Mucosa of rectum (tissue), 2 donors: ENCODE results near the gene SMC1B.
"Not testable (repeated sequence)": the region's sequence is repeated elsewhere in the genome, so short reads cannot be mapped to it uniquely, and the experiment has no call there.

Experiments
- H3K27ac ChIP-seq, 2 donors: one replicate each; pipeline ENCODE4 v1.7.0; 2013; ENCODE audit warnings: inconsistent platforms in 2 of 2, low read depth in 2 of 2, low read length in 2 of 2
- H3K27me3 ChIP-seq, 2 donors: one replicate each; pipeline ENCODE4 v1.7.0; 2013; ENCODE audit warnings: low read length in 2 of 2; ENCODE audit not compliant: control insufficient read depth in 2 of 2, insufficient read depth in 2 of 2
- H3K36me3 ChIP-seq, 2 donors: one replicate each; pipeline ENCODE4 v1.7.0; 2013; ENCODE audit warnings: low read length in 2 of 2; ENCODE audit not compliant: control insufficient read depth in 2 of 2, insufficient read depth in 2 of 2
- H3K4me1 ChIP-seq, 2 donors: one replicate each; pipeline ENCODE4 v1.7.0; 2013; ENCODE audit warnings: low read length in 2 of 2, mild to moderate bottlenecking in 1 of 2; ENCODE audit not compliant: control insufficient read depth in 2 of 2, insufficient read depth in 2 of 2
- H3K4me3 ChIP-seq, 2 donors: one replicate each; pipeline ENCODE4 v1.7.0; 2013; ENCODE audit warnings: low read length in 2 of 2
- H3K9ac ChIP-seq, 2 donors: one replicate each; pipeline ENCODE4 v1.7.0; 2013; ENCODE audit warnings: low read length in 2 of 2, low read depth in 1 of 2, mild to moderate bottlenecking in 1 of 2
- H3K9me3 ChIP-seq, 2 donors: one replicate each; pipeline ENCODE4 v1.7.0; 2013; ENCODE audit warnings: low read length in 2 of 2; ENCODE audit not compliant: control insufficient read depth in 2 of 2
- donor health status: healthy.
- donor health status: Normal muscosa, but diverticular disease.

The SMC1B gene

DNA sequence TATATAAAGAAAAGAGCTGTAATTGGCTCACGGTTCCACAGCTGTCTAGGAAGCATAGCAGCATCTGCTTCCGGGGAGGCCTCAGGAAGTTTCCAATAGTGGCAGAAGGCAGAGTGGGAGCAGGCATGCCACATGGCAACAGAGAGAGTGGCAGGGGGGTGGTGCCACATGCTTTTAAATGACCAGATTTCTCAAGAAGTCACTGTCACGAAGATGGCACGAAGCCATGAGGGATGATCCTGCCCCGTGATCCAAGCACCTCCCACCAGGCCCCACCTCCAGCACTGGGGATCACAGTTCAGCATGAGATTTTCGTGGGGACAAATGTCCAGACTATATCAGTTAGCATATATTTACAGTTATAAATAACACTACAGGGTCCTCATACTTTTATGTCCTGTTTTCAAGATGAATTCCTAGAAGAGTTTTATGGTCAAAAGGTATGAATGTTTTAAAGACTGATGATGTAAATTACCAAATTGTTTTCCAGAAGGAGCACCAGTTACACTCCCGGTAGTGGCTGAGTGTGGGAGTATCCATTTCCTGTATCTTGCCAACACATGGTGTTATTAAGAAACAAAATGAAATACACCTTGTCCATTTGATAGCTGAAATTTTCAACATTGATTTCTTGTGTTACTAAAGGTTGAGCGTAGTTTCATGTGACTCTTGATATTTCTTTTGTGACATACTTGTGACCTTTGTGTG is 84.4 kb downstream of the SMC1B start:
- no peaks in the 10 kb centered on the region for H3K4me1 ChIP-seq
- no peaks in the 10 kb centered on the region for H3K27me3 ChIP-seq
- peaks cover 50 to 51% of the 10 kb centered on the region in 2 donors for H3K36me3 ChIP-seq
- no peak overlapping the region for H3K27ac ChIP-seq
- H3K9me3 ChIP-seq: no peaks in the 10 kb centered on the region
- no peak overlapping the region for H3K9ac ChIP-seq
- H3K4me3 ChIP-seq: no peak overlapping the region

DNA sequence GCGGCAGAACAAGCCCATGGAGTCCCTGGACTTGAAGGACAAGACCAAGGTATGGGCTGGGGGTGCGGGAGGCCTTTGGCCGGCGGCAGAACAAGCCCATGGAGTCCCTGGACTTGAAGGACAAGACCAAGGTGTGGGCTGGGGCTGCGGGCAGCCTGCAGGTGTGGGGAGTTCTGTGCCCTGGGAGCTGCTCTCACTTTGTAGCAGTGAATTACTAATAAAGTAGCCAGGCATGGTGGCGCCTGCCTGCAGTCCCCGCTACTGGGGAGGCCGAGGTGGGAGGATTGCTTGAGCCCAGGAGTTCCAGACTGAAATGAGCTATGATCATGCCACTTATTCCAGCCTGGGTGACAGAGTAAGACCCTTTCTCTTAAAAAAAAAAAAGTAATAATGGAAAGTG is 85.1 kb downstream of the SMC1B start:
- H3K27ac ChIP-seq, H3K27me3 ChIP-seq, H3K4me1 ChIP-seq, H3K9ac ChIP-seq, H3K4me3 ChIP-seq, H3K9me3 ChIP-seq: not testable (repeated sequence)
- H3K36me3 ChIP-seq: peaks cover 55 to 58% of the 10 kb centered on the region in 2 donors

DNA sequence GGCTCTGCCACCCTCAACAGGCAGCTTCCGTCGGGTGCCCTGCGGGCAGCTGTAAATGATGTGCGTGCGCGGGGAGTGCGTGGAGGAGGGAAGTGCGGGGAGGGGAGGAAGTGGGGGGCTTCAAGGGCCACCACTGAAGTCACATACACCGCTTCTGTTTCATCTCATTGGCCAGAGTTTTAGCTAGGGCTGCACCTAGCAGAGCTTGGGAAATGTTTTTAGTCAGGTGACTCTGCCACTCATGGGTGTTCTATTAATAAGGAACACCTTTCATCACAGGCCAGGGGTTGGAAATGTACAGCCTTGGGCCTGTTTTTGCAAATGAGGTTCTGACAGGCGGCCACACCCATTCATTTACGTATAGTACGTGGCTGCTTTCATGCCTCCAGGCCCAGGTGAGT is 89.1 kb downstream of the SMC1B start:
- H3K9ac ChIP-seq: no peak overlapping the region
- H3K4me3 ChIP-seq: no peak overlapping the region
- peaks cover 42 to 52% of the 10 kb centered on the region in 2 donors for H3K36me3 ChIP-seq
- H3K9me3 ChIP-seq: no peaks in the 10 kb centered on the region
- H3K27ac ChIP-seq: no peak overlapping the region
- no peaks in the 10 kb centered on the region for H3K27me3 ChIP-seq
- H3K4me1 ChIP-seq: peaks cover 4 to 6% of the 10 kb centered on the region in 2 donors

DNA sequence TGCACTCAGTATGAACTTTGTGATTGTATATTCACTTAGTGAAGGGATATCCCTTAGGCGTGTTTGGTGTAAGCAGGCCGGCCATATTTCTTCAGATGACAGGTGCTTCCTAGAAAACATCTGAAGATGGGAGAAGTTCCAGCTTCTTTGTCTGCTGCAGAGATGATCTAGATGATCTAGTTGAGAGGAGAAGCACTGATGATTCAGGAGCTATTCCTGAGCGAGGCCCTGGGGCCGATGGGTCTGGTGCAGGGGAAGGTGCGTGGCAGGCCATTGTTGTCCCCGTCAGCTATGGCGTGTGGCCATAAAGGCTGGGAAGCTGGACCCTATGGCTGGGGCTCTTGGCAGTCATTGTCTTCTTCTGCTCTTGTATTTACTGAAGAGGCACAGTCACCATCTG is 89.7 kb downstream of the SMC1B start:
- Histone ChIP-seq H3K9ac (no peak overlapping the region), H3K4me1 (peaks cover 5 to 10% of the 10 kb centered on the region in 2 donors), H3K9me3 (no peaks in the 10 kb centered on the region), H3K27me3 (no peaks in the 10 kb centered on the region), H3K27ac (no peak overlapping the region), H3K4me3 (no peak overlapping the region), H3K36me3 (peaks cover 37 to 52% of the 10 kb centered on the region in 2 donors)

DNA sequence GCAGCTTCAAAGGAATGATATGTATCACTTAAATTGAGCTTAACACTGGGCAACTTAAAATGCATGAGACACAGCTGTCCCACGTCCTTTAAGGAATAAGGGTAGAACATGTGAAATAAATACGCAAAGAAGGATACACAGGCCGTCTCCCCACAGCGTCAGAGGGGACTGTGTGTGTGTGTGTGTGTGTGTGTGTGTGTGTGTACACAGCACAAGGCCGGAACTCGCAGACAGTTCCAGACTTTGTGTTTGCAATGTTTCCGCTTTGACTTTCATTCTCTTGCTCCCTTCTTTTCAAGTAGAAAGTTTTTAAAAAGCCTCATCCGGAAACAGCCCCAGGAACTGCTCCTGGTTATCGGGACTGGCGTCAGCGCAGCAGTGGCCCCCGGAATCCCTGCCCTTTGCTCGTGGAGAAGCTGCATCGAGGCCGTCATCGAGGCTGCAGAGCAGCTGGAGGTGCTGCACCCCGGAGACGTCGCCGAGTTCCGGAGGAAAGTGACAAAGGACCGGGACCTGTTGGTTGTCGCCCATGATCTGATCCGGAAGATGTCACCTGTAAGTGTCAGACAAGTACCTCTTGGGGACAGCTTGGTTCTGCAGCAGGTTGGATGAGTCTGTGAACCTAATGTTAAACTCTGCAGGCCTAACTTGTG is 90.4 kb downstream of the SMC1B start:
- H3K9ac ChIP-seq: no peak overlapping the region
- H3K36me3 ChIP-seq: peaks cover 36 to 51% of the 10 kb centered on the region in 2 donors
- peaks cover 6 to 17% of the 10 kb centered on the region in 2 donors for H3K4me1 ChIP-seq
- no peak overlapping the region for H3K4me3 ChIP-seq
- H3K27me3 ChIP-seq: no peaks in the 10 kb centered on the region
- no peaks in the 10 kb centered on the region for H3K9me3 ChIP-seq
- no peak overlapping the region for H3K27ac ChIP-seq

DNA sequence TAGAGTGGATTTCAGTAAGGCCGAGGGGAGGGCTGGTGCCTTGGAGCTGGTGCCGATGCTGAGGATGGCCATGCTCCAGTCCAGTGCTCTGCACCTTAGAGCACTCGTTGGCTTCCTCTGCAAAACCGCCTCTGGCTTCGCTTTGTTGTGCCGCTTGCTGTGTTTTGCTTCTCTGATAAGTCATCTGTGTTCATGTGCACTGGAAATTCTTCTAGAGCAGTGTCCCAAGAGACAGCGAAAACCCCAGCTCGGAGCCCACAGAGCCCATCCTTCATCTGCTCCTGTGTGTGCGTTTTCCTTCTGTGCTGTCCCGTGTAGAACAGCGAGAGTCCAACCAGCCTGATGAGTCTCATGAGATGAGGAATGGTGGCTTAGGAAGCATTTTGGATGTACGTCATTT is 91.6 kb downstream of the SMC1B start:
- Histone ChIP-seq H3K4me3 (no peak overlapping the region), H3K36me3 (peaks cover 29 to 42% of the 10 kb centered on the region in 2 donors), H3K27ac (no peak overlapping the region), H3K9ac (no peak overlapping the region), H3K4me1 (peaks cover 14 to 24% of the 10 kb centered on the region in 2 donors), H3K9me3 (no peaks in the 10 kb centered on the region), H3K27me3 (no peaks in the 10 kb centered on the region)

DNA sequence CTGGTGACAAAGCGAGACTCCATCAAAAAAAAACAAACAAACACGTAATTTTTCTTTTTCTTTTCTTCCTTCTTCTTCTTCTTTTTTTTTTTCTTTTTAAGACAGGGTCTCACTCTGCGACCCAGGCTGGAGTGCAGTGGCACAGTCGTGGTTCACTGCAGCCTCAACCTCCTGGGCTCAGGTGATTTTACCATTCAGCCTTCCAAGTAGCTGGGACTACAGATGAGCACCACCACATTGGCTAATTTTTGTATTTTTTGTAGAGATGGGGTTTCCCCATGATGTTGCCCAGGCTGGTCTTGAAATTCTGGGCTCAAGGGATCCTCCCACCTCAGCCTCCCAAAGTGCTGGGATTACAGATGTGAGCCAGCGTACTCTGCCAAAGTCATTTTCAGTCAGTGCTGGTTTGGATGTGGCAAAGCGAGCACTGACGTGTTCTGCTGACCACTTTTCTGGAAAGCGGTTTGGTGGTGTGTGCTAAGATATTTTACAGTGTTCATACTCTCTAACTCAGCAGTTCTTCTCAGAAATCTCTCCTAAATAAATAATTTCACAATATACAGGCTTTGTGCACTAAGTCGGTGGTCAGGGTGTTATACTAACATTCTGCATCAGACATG is 92.9 kb downstream of the SMC1B start:
- Histone ChIP-seq H3K4me1 (peaks cover 19 to 24% of the 10 kb centered on the region in 2 donors), H3K9ac (no peak overlapping the region), H3K4me3 (no peak overlapping the region), H3K36me3 (peaks cover 29 to 37% of the 10 kb centered on the region in 2 donors), H3K27me3 (no peaks in the 10 kb centered on the region), H3K9me3 (no peaks in the 10 kb centered on the region), H3K27ac (peak overlapping the region; percentile 52 to 87)

DNA sequence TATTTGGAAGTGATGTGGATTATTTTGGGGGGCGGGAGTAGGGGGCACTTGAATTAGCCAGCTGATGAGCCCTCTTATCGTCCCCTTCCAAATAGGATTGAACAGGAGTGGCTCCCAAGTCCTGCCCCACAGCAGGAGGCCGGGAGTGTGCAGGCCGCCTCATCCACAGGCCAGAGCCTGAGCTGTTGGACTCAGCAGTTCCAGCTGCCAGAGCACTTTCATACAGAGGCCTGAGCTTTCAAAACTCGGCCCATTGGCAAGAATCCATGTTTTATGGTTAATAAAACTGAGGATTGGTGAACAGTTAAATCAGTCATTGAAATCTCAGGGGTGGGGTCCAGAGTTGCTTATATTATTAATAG is 94.1 kb downstream of the SMC1B start:
- Histone ChIP-seq H3K36me3 (peaks cover 21 to 29% of the 10 kb centered on the region in 2 donors), H3K27ac (peak overlapping the region; percentile 79 to 87), H3K9me3 (no peaks in the 10 kb centered on the region), H3K4me1 (peaks cover 19 to 30% of the 10 kb centered on the region in 2 donors), H3K27me3 (no peaks in the 10 kb centered on the region), H3K9ac (peak overlapping the region; percentile 45 to 56), H3K4me3 (no peak overlapping the region)

DNA sequence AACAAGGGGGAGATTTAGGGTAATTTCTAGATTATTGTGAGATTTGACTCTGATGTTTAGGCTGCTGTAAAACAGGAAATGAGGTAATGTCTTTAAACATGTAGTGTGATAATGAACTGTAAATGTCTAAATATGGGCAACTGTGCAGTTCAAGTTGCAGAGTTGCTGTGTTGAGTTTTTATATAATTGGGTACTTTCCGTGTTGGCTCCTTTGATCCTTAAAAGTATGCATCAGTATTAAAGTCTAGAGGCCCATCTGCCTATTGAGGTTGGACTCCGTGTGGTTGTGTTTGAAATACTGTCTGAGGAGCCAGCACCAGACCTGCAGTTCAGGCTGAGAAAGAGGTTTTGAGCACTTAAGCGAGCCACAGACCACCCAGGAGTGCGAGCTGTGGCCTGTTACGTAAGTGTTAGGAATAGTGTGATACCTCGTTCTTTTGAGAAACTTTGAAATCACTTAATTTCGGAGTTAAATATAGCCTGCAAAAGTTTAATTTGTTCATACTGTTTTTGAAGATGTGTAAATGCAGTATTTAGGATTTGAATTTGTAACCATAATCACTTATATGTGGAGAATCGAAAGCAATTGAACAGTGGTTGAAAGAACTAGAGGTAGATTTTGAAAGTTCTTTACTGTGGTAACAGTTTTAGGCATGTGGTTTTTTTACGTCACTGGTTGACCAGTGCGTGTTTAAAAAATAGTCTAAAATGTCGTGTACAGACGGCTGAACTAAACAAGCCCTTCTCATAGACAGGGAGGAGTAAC is 94.7 kb downstream of the SMC1B start:
- Histone ChIP-seq H3K4me3 (no peak overlapping the region), H3K4me1 (peaks cover 19 to 35% of the 10 kb centered on the region in 2 donors), H3K27me3 (no peaks in the 10 kb centered on the region), H3K27ac (peak overlapping the region; percentile 79 to 87), H3K36me3 (peaks cover 15 to 23% of the 10 kb centered on the region in 2 donors), H3K9me3 (no peaks in the 10 kb centered on the region), H3K9ac (peak overlapping the region; percentile 48 to 56)

DNA sequence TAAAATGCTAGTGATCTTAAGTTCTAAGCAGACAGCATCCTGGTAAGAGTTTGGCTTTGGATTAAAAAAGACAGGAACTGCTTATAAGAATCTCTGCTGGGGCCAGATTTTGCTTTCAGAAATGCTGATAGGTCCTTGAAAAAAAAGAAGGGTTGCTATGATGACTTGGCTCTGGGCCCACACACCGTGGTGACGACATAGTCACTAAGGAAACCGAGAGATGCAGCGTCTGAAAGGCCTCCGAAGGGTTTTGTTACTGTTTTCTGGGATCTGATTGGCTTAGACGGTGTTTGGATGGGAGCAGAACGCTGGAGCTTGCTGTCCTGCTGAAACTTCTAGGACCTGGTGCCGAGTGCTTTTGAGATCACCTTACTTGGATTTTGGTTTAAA is 95.2 kb downstream of the SMC1B start:
- H3K4me3 ChIP-seq: peak overlapping the region in 1 of 2 donors; percentile 10
- peaks cover 19 to 35% of the 10 kb centered on the region in 2 donors for H3K4me1 ChIP-seq
- no peaks in the 10 kb centered on the region for H3K27me3 ChIP-seq
- peaks cover 10 to 18% of the 10 kb centered on the region in 2 donors for H3K36me3 ChIP-seq
- peak overlapping the region; percentile 27 to 48 for H3K9ac ChIP-seq
- H3K27ac ChIP-seq: peak overlapping the region; percentile 79 to 87
- H3K9me3 ChIP-seq: no peaks in the 10 kb centered on the region
